H1 (cell line): ENCODE measurements around the gene ZNF423. TPM values are rescaled to one million over a fixed set of nuclear protein-coding genes. Genes with fewer than 3 reads are reported as not detected.

Source experiments
- CTCF ChIA-PET: fragments of 300-600 bp; sonication (Branson Sonifier 250); formaldehyde crosslinking; loops from one replicate; lab custom pipeline; 2021; ENCODE audit not compliant: partially characterized antibody; lab: Charles Lee
- POLR2A ChIA-PET: fragments of 300-600 bp; sonication (Branson Sonifier 250); formaldehyde crosslinking; loops from one replicate; lab custom pipeline; 2021; ENCODE audit warnings: inconsistent platforms; ENCODE audit not compliant: partially characterized antibody; lab: Charles Lee
- DNase-seq, 2 experiments: peaks; one replicate each; pipeline versions ENCODE4 v3.0.0 to v3.0.0-alpha.2; 2010 to 2022; ENCODE audit warnings: low spot score in 2 of 2, low read depth in 1 of 2, mixed read lengths in 1 of 2
- FAIRE-seq: peaks from 2 replicates; lab custom pipeline; 2011; peaks lifted over from hg19 to GRCh38; lab: Jason Lieb, UNC
- H2AFZ ChIP-seq: 2 replicates; pipeline ENCODE4 v1.8.1; 2012; ENCODE audit warnings: low read length, inconsistent platforms
- H2AK5ac ChIP-seq: 2 replicates; pipeline ENCODE4 v1.6.1; 2013; ENCODE audit warnings: low read depth, low read length
- H2BK120ac ChIP-seq: replicated peaks from 2 replicates; pipeline ENCODE3; 2013; ENCODE audit warnings: low read depth, low read length, inconsistent platforms
- H2BK12ac ChIP-seq: 2 replicates; pipeline ENCODE4 v1.6.1; 2013; ENCODE audit warnings: low read depth, low read length
- H2BK15ac ChIP-seq: 2 replicates; pipeline ENCODE4 v1.6.1; 2013; ENCODE audit warnings: low read length
- H2BK20ac ChIP-seq: 2 replicates; pipeline ENCODE4 v1.6.1; 2013; ENCODE audit warnings: low read length
- H2BK5ac ChIP-seq: 2 replicates; pipeline ENCODE4 v1.6.1; 2013; ENCODE audit warnings: low read depth, low read length
- H3K14ac ChIP-seq: 2 replicates; pipeline ENCODE4 v1.6.1; 2013; ENCODE audit warnings: inconsistent platforms; ENCODE audit not compliant: insufficient read length
- H3K18ac ChIP-seq: 2 replicates; pipeline ENCODE4 v1.6.1; 2013; ENCODE audit warnings: low read length; ENCODE audit errors: extremely low read depth
- H3K23ac ChIP-seq: 2 replicates; pipeline ENCODE4 v1.6.1; 2013; ENCODE audit warnings: inconsistent platforms; ENCODE audit not compliant: insufficient read length
- H3K23me2 ChIP-seq: 2 replicates; pipeline ENCODE4 v1.6.1; 2013; ENCODE audit warnings: low read depth, low read length
- H3K27ac ChIP-seq: 2 replicates; pipeline ENCODE4 v1.6.1; 2011; ENCODE audit warnings: low read depth, low read length, inconsistent platforms
- H3K27me3 ChIP-seq, 4 experiments: replicated peaks in 1 of 4; 1 replicate in 1 of 4; 2 replicates in 3 of 4; pipeline versions ENCODE4 v1.6.1 to v1.8.1; 2011 to 2013; ENCODE audit warnings: low read length in 3 of 4, mild to moderate bottlenecking in 3 of 4, inconsistent platforms in 2 of 4, mixed read lengths in 2 of 4, moderate library complexity in 1 of 4; ENCODE audit not compliant: control insufficient read depth in 3 of 4, insufficient read depth in 3 of 4; ENCODE audit errors: extremely low read depth in 1 of 4
- H3K36me3 ChIP-seq, 4 experiments: 2 replicates each; pipeline versions ENCODE4 v1.6.1 to v1.8.1; 2011 to 2013; ENCODE audit warnings: mild to moderate bottlenecking in 4 of 4, low read length in 3 of 4, moderate library complexity in 2 of 4, control low read depth in 1 of 4, inconsistent platforms in 1 of 4; ENCODE audit not compliant: insufficient read depth in 4 of 4, control insufficient read depth in 2 of 4
- H3K4ac ChIP-seq: replicated peaks from 2 replicates; pipeline ENCODE3; 2013; ENCODE audit warnings: low read length, low read depth, mixed read lengths, inconsistent platforms; ENCODE audit not compliant: insufficient read length
- H3K4me1 ChIP-seq, 4 experiments: replicated peaks in 1 of 4; 1 replicate in 1 of 4; 2 replicates in 3 of 4; pipeline versions ENCODE4 v1.6.1 to v1.8.1; 2011 to 2013; ENCODE audit warnings: low read length in 3 of 4, inconsistent platforms in 2 of 4, mixed read lengths in 1 of 4; ENCODE audit not compliant: insufficient read depth in 4 of 4, control insufficient read depth in 3 of 4
- H3K4me2 ChIP-seq, 2 experiments: 2 replicates each; pipeline versions ENCODE4 v1.6.1 to v1.8.1; 2011 to 2013; ENCODE audit warnings: low read depth in 2 of 2, low read length in 2 of 2, control low read depth in 1 of 2, inconsistent platforms in 1 of 2, mild to moderate bottlenecking in 1 of 2; ENCODE audit not compliant: insufficient read depth in 1 of 2
- H3K4me3 ChIP-seq, 4 experiments: fragments of 200-600, 300-600 bp in 1 of 4; sonication (generic), shearing (Covaris generic), sonication (Bioruptor Twin) in 1 of 4; 2 replicates each; pipeline versions ENCODE4 v1.5.1 to v1.8.1; 2011 to 2016; ENCODE audit warnings: low read length in 4 of 4, low read depth in 3 of 4, control low read depth in 2 of 4, inconsistent platforms in 2 of 4, mild to moderate bottlenecking in 2 of 4, mixed read lengths in 1 of 4, moderate library complexity in 1 of 4; ENCODE audit not compliant: insufficient read depth in 2 of 4; ENCODE audit errors: extremely low read depth in 1 of 4
- H3K56ac ChIP-seq: replicated peaks from 2 replicates; pipeline ENCODE3; 2013; ENCODE audit warnings: low read depth, mild to moderate bottlenecking, mixed read lengths, low read length, inconsistent platforms; ENCODE audit not compliant: insufficient read length
- H3K79me1 ChIP-seq: 2 replicates; pipeline ENCODE4 v1.6.1; 2013; ENCODE audit warnings: low read depth, low read length, control low read depth
- H3K79me2 ChIP-seq, 2 experiments: 2 replicates each; pipeline versions ENCODE4 v1.6.1 to v1.8.1; 2012 to 2013; ENCODE audit warnings: low read length in 2 of 2, mild to moderate bottlenecking in 2 of 2, inconsistent platforms in 1 of 2; ENCODE audit not compliant: insufficient read depth in 2 of 2, control insufficient read depth in 1 of 2
- H3K9ac ChIP-seq, 4 experiments: replicated peaks in 1 of 4; 1 replicate in 1 of 4; 2 replicates in 3 of 4; pipeline versions ENCODE4 v1.6.1 to v1.8.1; 2011 to 2013; ENCODE audit warnings: low read depth in 3 of 4, low read length in 3 of 4, control low read depth in 2 of 4, mild to moderate bottlenecking in 2 of 4, moderate library complexity in 2 of 4, inconsistent platforms in 1 of 4; ENCODE audit errors: extremely low read depth in 1 of 4
- H3K9me3 ChIP-seq, 2 experiments: 2 replicates each; pipeline versions ENCODE4 v1.6.1 to v1.8.1; 2012 to 2013; ENCODE audit warnings: mild to moderate bottlenecking in 2 of 2, moderate library complexity in 2 of 2, control low read depth in 1 of 2, inconsistent platforms in 1 of 2, low read depth in 1 of 2, low read length in 1 of 2, mixed read lengths in 1 of 2; ENCODE audit not compliant: insufficient read depth in 2 of 2
- H4K20me1 ChIP-seq, 2 experiments: replicated peaks in 1 of 2; 2 replicates each; pipeline versions ENCODE3 to v1.8.1; 2011 to 2013; ENCODE audit warnings: inconsistent platforms in 2 of 2, low read length in 2 of 2, mild to moderate bottlenecking in 1 of 2; ENCODE audit not compliant: insufficient read depth in 2 of 2, control insufficient read depth in 1 of 2
- H4K5ac ChIP-seq: 2 replicates; pipeline ENCODE4 v1.6.1; 2013; ENCODE audit warnings: low read length, low read depth, mixed read lengths, inconsistent platforms; ENCODE audit not compliant: insufficient read length
- H4K8ac ChIP-seq: 2 replicates; pipeline ENCODE4 v1.8.0; 2013; ENCODE audit warnings: mild to moderate bottlenecking, moderate library complexity, low read length, inconsistent platforms; ENCODE audit not compliant: insufficient read depth; ENCODE audit errors: extremely low read depth
- H4K91ac ChIP-seq: replicated peaks from 2 replicates; pipeline ENCODE3; 2013; ENCODE audit warnings: low read length, mixed read lengths, inconsistent platforms; ENCODE audit not compliant: insufficient read length
- BRCA1 ChIP-seq: IDR thresholded peaks from 2 replicates; pipeline ENCODE4 v1.6.1; 2012; ENCODE audit warnings: low read depth, low read length, improper control_type of control experiment
- CBX5 ChIP-seq: fragments of 300-800, 300-1000 bp; sonication (generic); IDR thresholded peaks from 2 replicates; pipeline ENCODE4 v1.7.1; 2016; ENCODE audit warnings: antibody characterized with exemption, low read length, low read depth
- CTCF ChIP-seq, 3 experiments: IDR thresholded peaks; 1 replicate in 2 of 3; 2 replicates in 1 of 3; pipeline versions ENCODE4 v1.5.1 to v1.6.1; 2011; ENCODE audit warnings: low read length in 3 of 3, mild to moderate bottlenecking in 3 of 3, inconsistent platforms in 2 of 3, low read depth in 1 of 3, moderate library complexity in 1 of 3; ENCODE audit not compliant: insufficient read depth in 1 of 3; ENCODE audit errors: control extremely low read depth in 1 of 3
- EP300 ChIP-seq, 2 experiments: IDR thresholded peaks; 1 replicate in 1 of 2; 2 replicates in 1 of 2; pipeline ENCODE4 v1.6.1; 2011 to 2012; ENCODE audit warnings: low read depth in 2 of 2, low read length in 2 of 2, mild to moderate bottlenecking in 2 of 2, borderline replicate concordance in 1 of 2, inconsistent platforms in 1 of 2, moderate library complexity in 1 of 2
- NANOG ChIP-seq: IDR thresholded peaks from 2 replicates; pipeline ENCODE4 v1.6.1; 2011; ENCODE audit warnings: low read length, low read depth, mild to moderate bottlenecking, inconsistent platforms; ENCODE audit not compliant: insufficient read depth, poor library complexity, severe bottlenecking
- RAD21 ChIP-seq, 2 experiments: IDR thresholded peaks in 1 of 2; conservative IDR thresholded peaks in 1 of 2; 2 replicates each; pipeline ENCODE4 v1.6.1; 2011; ENCODE audit warnings: low read depth in 2 of 2, low read length in 2 of 2, improper control_type of control experiment in 1 of 2, inconsistent platforms in 1 of 2, mild to moderate bottlenecking in 1 of 2, moderate library complexity in 1 of 2
- RBBP5 ChIP-seq: IDR thresholded peaks from 2 replicates; pipeline ENCODE4 v1.7.1; 2012; ENCODE audit warnings: low read depth, mild to moderate bottlenecking, inconsistent platforms, low read length, moderate library complexity, borderline replicate concordance
- RXRA ChIP-seq: IDR thresholded peaks from 2 replicates; pipeline ENCODE4 v1.6.1; 2011; ENCODE audit warnings: low read depth, mild to moderate bottlenecking, low read length, moderate library complexity; ENCODE audit not compliant: insufficient read depth
- SAP30 ChIP-seq: fragments of 300-600 bp; sonication (generic); IDR thresholded peaks from 2 replicates; pipeline ENCODE4 v1.7.1; 2012; ENCODE audit warnings: low read length, moderate library complexity, mild to moderate bottlenecking, inconsistent platforms; ENCODE audit not compliant: insufficient read depth, insufficient replicate concordance
- WGBS, 2 experiments: shearing (Covaris generic) in 1 of 2; methylation state at CpG; one replicate each; pipeline versions ENCODE4 v1.1.6 to v1.1.7; 2013 to 2015; ENCODE audit warnings: low lambda C conversion rate in 2 of 2, mixed read lengths in 2 of 2, inconsistent platforms in 1 of 2, low coverage in 1 of 2, missing lambda C conversion rate in 1 of 2; ENCODE audit not compliant: insufficient replicate concordance in 2 of 2, insufficient coverage in 1 of 2, insufficient read length in 1 of 2; ENCODE audit errors: extremely low coverage in 1 of 2, missing lambda C conversion rate in 1 of 2; 5-methylcytosine and 5-hydroxymethylcytosine counted together
- polyA plus RNA-seq, 7 experiments: library from polyadenylated mRNA; depleted of rRNA in 3 of 7; stranded (reverse) in 5 of 7; unstranded in 2 of 7; fragments of >200 nt in 5 of 7; fragments of 200-250 nt in 2 of 7; gene quantifications; 1 replicate in 5 of 7; 2 replicates in 1 of 7; 4 replicates in 1 of 7; pipeline versions ENCODE4 v1.2.1 to v1.2.3, GENCODE V29; 2011 to 2013; ENCODE audit warnings: missing spikeins in 2 of 7, mixed read lengths in 2 of 7
- total RNA-seq: library from RNA; stranded (reverse); fragmentation: NEBNext Ultra II Directional; extraction: Animal tissue kit (Norgen Biotek cat#: 25700); gene quantifications from 2 replicates; pipeline ENCODE4 v1.2.1, GENCODE V29; 2021

The ZNF423 gene
- total and polyA plus RNA-seq, 2 of the 8 experiments (the other 6 are each of a cell fraction or from before 2014, with no cell fraction given): 38.2 to 52.3 TPM

GRCh38 chr16:49699841-49700175, 156.1 kb downstream of the ZNF423 start:
- 0 out of 4 replicates have a peak, but pooled peaks cover 0 to 5% of the 10 kb centered on the region in 2 experiments for H3K79me2 ChIP-seq
- no peak overlapping the region for H3K27ac ChIP-seq
- TF ChIP-seq CBX5 (no peak), RXRA (no peak), EP300 (IDR thresholded peaks at IDR 0.05; ENCODE audit: borderline replicate concordance in 1 of 2, low read depth in 2 of 2, low read length in 2 of 2) (no peak), BRCA1 (no peak), CTCF (IDR thresholded peaks at IDR 0.05; ENCODE audit: control extremely low read depth in 1 of 3, insufficient read depth in 1 of 3, low read depth in 1 of 3, low read length in 3 of 3) (no peak), RAD21 (IDR thresholded peaks at IDR 0.05 in 1 of 2, conservative IDR thresholded peaks at IDR 0.05 in 1 of 2; ENCODE audit: low read depth in 2 of 2, low read length in 2 of 2) (no peak), RBBP5 (no peak), SAP30 (no peak), NANOG (no peak)
- no peak overlapping the region for H2AK5ac ChIP-seq
- POLR2A ChIA-PET: interaction anchor here (2.7 kb wide), 1 partner anchor 45 kb away, joined by 8 read pairs; no protein-coding TSS in a partner anchor
- no peak overlapping the region for H3K14ac ChIP-seq
- no peak overlapping the region for H3K23ac ChIP-seq
- no peak overlapping the region for H3K9ac ChIP-seq
- H2BK12ac ChIP-seq: peak overlapping the region; percentile 55; the same call in 1 of the 2 replicates
- no peak overlapping the region for H2BK15ac ChIP-seq
- 43% methylated on average over 3 of the region's 3 CpGs; no CpG with 5 or more reads in 1 of the 2 experiments for WGBS, 2 experiments
- no peaks in the 10 kb centered on the region for H4K20me1 ChIP-seq
- no peaks in the 10 kb centered on the region for H3K27me3 ChIP-seq
- peaks cover 62 to 79% (median 70%) of the 10 kb centered on the region in 4 experiments for H3K4me1 ChIP-seq
- no peak overlapping the region; the same call in 1 of the 2 replicates for H4K8ac ChIP-seq
- no peak for DNase-seq
- H3K4me3 ChIP-seq: no peak overlapping the region
- peak overlapping the region; percentile 94 for H2BK120ac ChIP-seq
- peak overlapping the region; percentile 85; the same call in 1 of the 2 replicates for H2BK5ac ChIP-seq
- H4K91ac ChIP-seq: peak overlapping the region; percentile 87
- peak overlapping the region; percentile 78; the same call in 1 of the 2 replicates for H3K18ac ChIP-seq
- H3K79me1 ChIP-seq: peaks cover 3% of the 10 kb centered on the region
- peak overlapping the region; percentile 48 for H4K5ac ChIP-seq
- H2BK20ac ChIP-seq: no peak overlapping the region
- FAIRE-seq: no peak
- H3K9me3 ChIP-seq: no peaks in the 10 kb centered on the region
- CTCF ChIA-PET: interaction anchor here (0.7 to 0.8 kb wide), 2 partner anchors 9 to 54 kb away, joined by 3 read pairs; no protein-coding TSS in a partner anchor
- H3K4me2 ChIP-seq: peak overlapping the region in 1 of 2 experiments; percentile 90; a peak in 2 of 4 replicates
- H3K23me2 ChIP-seq: 0 out of 2 replicates have a peak, but pooled peaks cover 4% of the 10 kb centered on the region
- H3K36me3 ChIP-seq: no peaks in the 10 kb centered on the region
- no peak overlapping the region for H2AFZ ChIP-seq
- H3K4ac ChIP-seq: peak overlapping the region; percentile 39
- no peak overlapping the region for H3K56ac ChIP-seq
